BLaER1 treated with 17β-estradiol and CSF1 and Interleukin-3, amounts not matched to agents 10 nM and 100 nM (cell line): ENCODE measurements around the gene DPEP3.
"Not testable (repeated sequence)": the region's sequence is repeated elsewhere in the genome, so short reads cannot be mapped to it uniquely, and the experiment has no call there.

ENCODE experiments used
- H3K27ac ChIP-seq, 11 experiments: shearing (Covaris generic); formaldehyde crosslinking; 2 replicates each; pipeline ENCODE4 v1.8.1; 2022
- H3K27me3 ChIP-seq, 11 experiments: shearing (Covaris generic); formaldehyde crosslinking; 2 replicates each; pipeline ENCODE4 v1.8.1; 2022
- H3K36me3 ChIP-seq, 11 experiments: shearing (Covaris generic); formaldehyde crosslinking; 2 replicates each; pipeline ENCODE4 v1.8.1; 2022
- H3K4me1 ChIP-seq, 10 experiments: shearing (Covaris generic); formaldehyde crosslinking; 2 replicates each; pipeline ENCODE4 v1.8.1; 2022
- H3K4me2 ChIP-seq, 11 experiments: shearing (Covaris generic); formaldehyde crosslinking; 2 replicates each; pipeline ENCODE4 v1.8.1; 2022
- H3K4me3 ChIP-seq, 10 experiments: shearing (Covaris generic); formaldehyde crosslinking; 2 replicates each; pipeline ENCODE4 v1.8.1; 2022
- H3K9ac ChIP-seq, 11 experiments: shearing (Covaris generic); formaldehyde crosslinking; 2 replicates each; pipeline ENCODE4 v1.8.1; 2022
- H3K9me3 ChIP-seq, 11 experiments: shearing (Covaris generic); formaldehyde crosslinking; replicated peaks in 1 of 11; 2 replicates each; pipeline ENCODE4 v1.8.1; 2022
- H4K20me1 ChIP-seq, 11 experiments: shearing (Covaris generic); formaldehyde crosslinking; 2 replicates each; pipeline ENCODE4 v1.8.1; 2022
- Cebpa-rat ChIP-seq, 11 experiments: shearing (Covaris generic); IDR thresholded peaks; 2 replicates each; pipeline ENCODE4 v1.8.1; 2022

Gene DPEP3

DNA sequence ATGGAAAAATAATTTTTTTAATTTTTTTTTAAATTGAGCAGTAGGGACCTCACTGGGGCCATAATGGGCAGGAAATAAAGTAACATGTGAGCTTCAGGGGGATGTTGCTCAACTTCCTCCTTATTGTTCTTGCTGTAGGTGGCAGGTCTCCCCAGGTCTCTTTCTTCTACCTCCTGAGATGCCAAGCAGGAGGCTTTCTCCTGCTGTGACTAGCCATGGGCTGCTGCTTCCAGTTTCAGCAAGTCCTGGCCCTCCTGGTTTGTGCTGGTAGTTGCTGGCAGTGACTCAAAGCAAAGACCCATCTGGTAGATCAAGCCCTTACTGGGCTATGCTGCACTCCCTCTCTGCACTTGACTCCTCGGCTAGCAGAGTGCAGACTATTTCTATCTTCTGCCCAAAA is 33.1 kb upstream of the DPEP3 start:
- TF ChIP-seq Cebpa-rat (IDR thresholded peaks at IDR 0.05), result 0 out of 22 replicates have a peak, but pooled peaks of 1 of the 11 experiments have one; percentile 17
- peak overlapping the region in 2 of 11 experiments; percentile 37 to 56; a peak in 6 of 22 replicates for H3K27ac ChIP-seq
- H3K9ac ChIP-seq, result 0 out of 22 replicates have a peak overlapping the region, but pooled peaks of 1 of the 11 experiments have one; percentile 3

GRCh38 chr16:68009872-68010271 is 29.6 kb upstream of the DPEP3 start:
- H3K9ac ChIP-seq, H4K20me1 ChIP-seq, H3K4me2 ChIP-seq, H3K9me3 ChIP-seq, H3K27me3 ChIP-seq, H3K4me3 ChIP-seq, H3K27ac ChIP-seq, H3K36me3 ChIP-seq: not testable (repeated sequence)
- peaks cover 0 to 63% (median 22%) of the 10 kb centered on the region in 10 experiments; a peak in 16 of 20 replicates for H3K4me1 ChIP-seq

More for the DNA sequence above, 33.1 kb upstream of the DPEP3 start:
- Histone ChIP-seq H4K20me1 (no peaks in the 10 kb centered on the region), H3K9me3 (no peaks in the 10 kb centered on the region), H3K4me1 (peaks cover 0 to 36% (median 13%) of the 10 kb centered on the region in 10 experiments; a peak in 15 of 20 replicates), H3K27me3 (no peaks in the 10 kb centered on the region), H3K36me3 (no peaks in the 10 kb centered on the region), H3K4me3 (no peak overlapping the region), H3K4me2 (peak overlapping the region in 9 of 11 experiments; percentile 8 to 73 (median 45); a peak in 14 of 22 replicates)

DNA sequence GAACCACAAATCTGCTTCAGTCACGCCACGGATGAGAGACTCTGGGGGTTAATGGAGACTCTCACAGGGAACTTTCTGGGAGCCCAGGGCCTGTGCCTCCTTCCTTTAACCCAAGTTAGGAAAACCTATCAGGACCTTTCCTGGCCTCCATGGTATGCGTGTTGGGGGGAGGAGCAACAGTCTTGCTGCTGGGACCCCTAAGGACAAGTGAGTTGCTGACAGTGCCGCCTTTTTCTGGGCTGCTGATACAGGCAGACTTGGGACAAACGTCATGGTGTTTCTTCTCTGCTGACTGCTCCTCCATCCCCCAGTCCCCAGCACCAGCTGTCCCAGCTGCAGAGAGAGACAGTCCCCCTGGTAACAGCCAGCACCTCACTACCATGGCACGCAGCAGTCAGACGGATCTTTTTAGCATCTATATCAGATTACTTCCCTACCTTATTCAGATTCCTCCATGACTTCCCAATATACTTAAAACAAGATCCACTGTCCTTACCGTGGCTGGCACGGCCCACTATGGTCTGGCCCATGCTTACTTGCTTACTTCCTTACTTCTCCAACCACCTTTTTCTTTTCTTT is 28.9 kb upstream of the DPEP3 start:
- Histone ChIP-seq H3K4me2 (peak overlapping the region in 2 of 11 experiments; percentile 55 to 79; a peak in 3 of 22 replicates), H3K27ac (no peak overlapping the region), H3K4me1 (peaks cover 0 to 69% (median 22%) of the 10 kb centered on the region in 10 experiments; a peak in 16 of 20 replicates), H4K20me1 (no peaks in the 10 kb centered on the region), H3K9me3 (no peaks in the 10 kb centered on the region), H3K9ac (no peak overlapping the region), H3K36me3 (no peaks in the 10 kb centered on the region), H3K4me3 (no peak overlapping the region), H3K27me3 (no peaks in the 10 kb centered on the region)
- no peak for TF ChIP-seq Cebpa-rat (IDR thresholded peaks at IDR 0.05)

DNA sequence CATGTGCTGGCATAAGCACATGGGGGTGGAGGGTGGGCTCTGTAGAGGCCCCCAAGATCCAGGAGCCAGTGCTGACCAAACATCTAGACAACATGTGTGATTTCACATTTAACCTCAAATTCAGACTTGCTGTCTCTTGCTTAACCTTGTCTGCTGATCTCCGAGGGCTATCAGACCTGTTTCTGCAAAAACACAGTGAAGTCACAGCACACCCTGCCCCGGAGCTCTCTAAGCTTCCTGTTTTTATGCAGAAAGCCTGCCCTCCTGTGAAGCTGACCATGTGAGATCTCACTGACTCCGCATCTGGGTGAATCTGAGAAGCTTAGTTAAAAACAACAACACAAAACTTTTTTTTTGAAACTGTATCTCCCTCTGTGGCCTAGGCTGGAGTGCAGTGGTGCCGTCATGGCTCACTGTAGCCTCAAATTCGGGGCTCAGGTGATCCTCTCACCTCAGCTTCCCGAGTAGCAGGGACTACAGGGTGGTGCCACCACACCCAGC is 25.5 kb upstream of the DPEP3 start:
- Histone ChIP-seq H3K27me3 (no peaks in the 10 kb centered on the region), H3K4me2 (peak overlapping the region in 5 of 11 experiments; percentile 23 to 80 (median 49); a peak in 11 of 22 replicates), H3K9me3 (no peaks in the 10 kb centered on the region), H3K9ac (peak overlapping the region in 7 of 11 experiments; percentile 5 to 79 (median 61); a peak in 11 of 22 replicates), H3K4me3 (no peak overlapping the region), H3K4me1 (peaks cover 0 to 70% (median 11%) of the 10 kb centered on the region in 10 experiments; a peak in 13 of 20 replicates), H3K36me3 (no peaks in the 10 kb centered on the region), H4K20me1 (no peaks in the 10 kb centered on the region), H3K27ac (peak overlapping the region in 8 of 11 experiments; percentile 9 to 90 (median 63); a peak in 12 of 22 replicates)
- TF ChIP-seq Cebpa-rat (IDR thresholded peaks at IDR 0.05), result peak in 3 of 11 experiments; percentile 21 to 51 (median 27); a peak in 4 of 22 replicates

DNA sequence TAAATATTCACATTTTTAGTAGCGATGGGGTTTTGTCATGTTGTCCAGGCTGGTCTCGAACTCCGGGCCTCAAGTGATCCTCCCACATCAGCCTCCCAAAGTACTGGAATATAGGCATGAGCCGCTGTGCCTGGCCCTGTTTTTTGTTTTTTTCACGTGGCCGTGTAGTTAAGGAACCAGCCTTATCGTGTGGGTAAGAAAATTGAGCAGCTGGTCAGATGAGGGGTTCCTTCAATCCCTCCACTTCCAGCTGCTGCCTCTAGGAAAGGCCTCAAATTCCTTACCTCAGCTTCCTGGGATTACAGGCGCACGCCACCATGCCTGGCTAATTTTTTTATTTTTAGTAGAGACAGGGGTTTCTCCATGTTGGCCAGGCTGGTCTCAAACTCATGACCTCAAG is 24.9 kb upstream of the DPEP3 start:
- Histone ChIP-seq H3K36me3 (no peaks in the 10 kb centered on the region), H3K9ac (peak overlapping the region in 5 of 11 experiments; percentile 50 to 79 (median 67); a peak in 11 of 22 replicates), H3K27me3 (no peaks in the 10 kb centered on the region), H3K9me3 (no peaks in the 10 kb centered on the region), H3K4me1 (peaks cover 5 to 76% (median 17%) of the 10 kb centered on the region in 10 experiments), H3K27ac (peak overlapping the region in 8 of 11 experiments; percentile 9 to 90 (median 63); a peak in 12 of 22 replicates), H3K4me3 (no peak overlapping the region), H4K20me1 (no peaks in the 10 kb centered on the region), H3K4me2 (peak overlapping the region in 5 of 11 experiments; percentile 23 to 80 (median 49); a peak in 10 of 22 replicates)
- TF ChIP-seq Cebpa-rat (IDR thresholded peaks at IDR 0.05), result no peak

- Histone ChIP-seq H3K4me1 (peaks cover 26 to 82% (median 39%) of the 10 kb centered on the region in 10 experiments), H3K9me3 (peaks cover 0 to 8% (median 6%) of the 10 kb centered on the region in 11 experiments; a peak in 14 of 22 replicates), H3K9ac (no peak overlapping the region), H3K4me3 (no peak overlapping the region), H3K27me3 (no peaks in the 10 kb centered on the region), H3K27ac (no peak overlapping the region), H3K4me2 (no peak overlapping the region), H3K36me3 (no peaks in the 10 kb centered on the region), H4K20me1 (no peaks in the 10 kb centered on the region)
- no peak for TF ChIP-seq Cebpa-rat (IDR thresholded peaks at IDR 0.05)
Observed at GRCh38 chr16:68003031-68003430, 22.7 kb upstream of the DPEP3 start.

GRCh38 chr16:68000450-68000849 is 20.2 kb upstream of the DPEP3 start:
- Histone ChIP-seq H3K36me3 (no peaks in the 10 kb centered on the region), H3K9ac (peak overlapping the region in 4 of 11 experiments; percentile 67 to 79 (median 71); a peak in 5 of 22 replicates), H3K9me3 (peaks cover 0 to 12% (median 9%) of the 10 kb centered on the region in 11 experiments; a peak in 14 of 22 replicates), H3K27ac (peak overlapping the region in 8 of 11 experiments; percentile 65 to 87 (median 80); a peak in 14 of 22 replicates), H4K20me1 (no peaks in the 10 kb centered on the region), H3K4me3 (peak overlapping the region in 1 of 10 experiments; percentile 46; a peak in 2 of 20 replicates), H3K4me1 (peaks cover 26 to 82% (median 37%) of the 10 kb centered on the region in 10 experiments), H3K27me3 (no peaks in the 10 kb centered on the region), H3K4me2 (peak overlapping the region; percentile 48 to 92 (median 77))
- no peak for TF ChIP-seq Cebpa-rat (IDR thresholded peaks at IDR 0.05)

DNA sequence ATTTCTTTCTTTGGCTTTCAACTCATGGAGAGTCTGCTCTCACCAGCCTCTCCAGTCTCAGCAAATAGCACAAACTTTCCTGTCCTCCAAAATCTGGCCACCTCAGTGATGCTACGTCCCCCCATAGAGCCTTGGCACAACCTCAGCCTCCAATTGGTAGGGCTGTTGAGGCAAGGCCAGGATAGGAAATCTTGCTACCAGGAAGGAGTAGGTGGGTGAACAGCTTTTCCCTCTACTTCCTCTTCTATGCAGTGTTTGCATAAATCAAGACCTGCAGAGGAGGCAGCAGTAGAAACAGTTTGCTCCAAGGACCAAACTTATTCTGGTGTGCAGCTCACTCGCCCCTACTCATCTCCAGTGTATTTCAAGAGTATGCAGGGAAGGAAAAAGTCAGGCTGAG is 19.7 kb upstream of the DPEP3 start:
- H3K4me2 ChIP-seq, result peak overlapping the region; percentile 48 to 92 (median 77)
- no peaks in the 10 kb centered on the region for H3K36me3 ChIP-seq
- peaks cover 0 to 12% (median 9%) of the 10 kb centered on the region in 11 experiments; a peak in 14 of 22 replicates for H3K9me3 ChIP-seq
- peak overlapping the region in 2 of 10 experiments; percentile 46 to 47; a peak in 2 of 20 replicates for H3K4me3 ChIP-seq
- no peaks in the 10 kb centered on the region for H4K20me1 ChIP-seq
- H3K9ac ChIP-seq, result peak overlapping the region in 7 of 11 experiments; percentile 18 to 79 (median 69); a peak in 11 of 22 replicates
- H3K27me3 ChIP-seq, result no peaks in the 10 kb centered on the region
- TF ChIP-seq Cebpa-rat (IDR thresholded peaks at IDR 0.05), result no peak
- peaks cover 26 to 82% (median 39%) of the 10 kb centered on the region in 10 experiments for H3K4me1 ChIP-seq
- peak overlapping the region in 10 of 11 experiments; percentile 41 to 87 (median 80); a peak in 19 of 22 replicates for H3K27ac ChIP-seq

- H3K27me3 ChIP-seq, H4K20me1 ChIP-seq, H3K36me3 ChIP-seq: not testable (repeated sequence)
- Histone ChIP-seq H3K9me3 (peaks cover 0 to 12% (median 9%) of the 10 kb centered on the region in 11 experiments; a peak in 14 of 22 replicates), H3K4me2 (peak within 1 kb of the TSS; percentile 48 to 92 (median 77)), H3K27ac (peak within 1 kb of the TSS; percentile 25 to 87 (median 79); a peak in 19 of 22 replicates), H3K4me3 (peak within 1 kb of the TSS in 7 of 10 experiments; percentile 1 to 48 (median 46); a peak in 12 of 20 replicates), H3K9ac (peak within 1 kb of the TSS; percentile 3 to 79 (median 67); a peak in 17 of 22 replicates), H3K4me1 (peaks cover 31 to 84% (median 47%) of the 10 kb centered on the region in 10 experiments)
Observed at GRCh38 chr16:67998779-67999688, 18.7 kb upstream of the DPEP3 start, which contains the start of gene DPEP2. TSS of gene DPEP2 (minus strand) at chr16:67999484. CDS start at chr16:67993212, 6,272 bp downstream.

GRCh38 chr16:67998231-67998778 is 18.0 kb upstream of the DPEP3 start:
- peak overlapping the region in 4 of 10 experiments; percentile 31 to 46 (median 44); a peak in 7 of 20 replicates for H3K4me3 ChIP-seq
- H3K9ac ChIP-seq, result peak overlapping the region in 2 of 11 experiments; percentile 67 to 79; a peak in 2 of 22 replicates
- H3K4me1 ChIP-seq, result peaks cover 38 to 91% (median 55%) of the 10 kb centered on the region in 10 experiments
- peak overlapping the region; percentile 48 to 92 (median 77); a peak in 21 of 22 replicates for H3K4me2 ChIP-seq
- peaks cover 0 to 12% (median 9%) of the 10 kb centered on the region in 11 experiments; a peak in 14 of 22 replicates for H3K9me3 ChIP-seq
- not testable (repeated sequence) for H4K20me1 ChIP-seq, H3K27me3 ChIP-seq, H3K36me3 ChIP-seq
- peak overlapping the region in 9 of 11 experiments; percentile 65 to 87 (median 80); a peak in 16 of 22 replicates for H3K27ac ChIP-seq
